Measurements from ENCODE around the gene ZNF783. TPM values are rescaled to one million over a fixed set of nuclear protein-coding genes. Genes with fewer than 3 reads are reported as not detected.

ZNF783 gene
- total and polyA plus RNA-seq, 2 of the 8 experiments (the other 6 are each of a cell fraction or from before 2014, with no cell fraction given), result 7.3 to 8.2 TPM

GRCh38 chr7:149266451-149266850, 4.5 kb downstream of the ZNF783 start:
- no peak for FAIRE-seq
- peaks cover 4% of the 10 kb centered on the region; the same call in 1 of the 2 replicates for H3K23me2 ChIP-seq (ENCODE audit: low read depth, low read length)
- H3K27ac ChIP-seq (ENCODE audit: low read depth, low read length), result no peak overlapping the region
- TF ChIP-seq GTF2F1 (IDR thresholded peaks at IDR 0.05; ENCODE audit: borderline replicate concordance, low read depth, low read length) (no peak), BCL11A (IDR thresholded peaks at IDR 0.05; ENCODE audit: low read depth in 2 of 2, low read length in 2 of 2) (no peak), CBX8 (IDR thresholded peaks at IDR 0.05; ENCODE audit: borderline replicate concordance, low read depth, low read length) (no peak), RFX5 (IDR thresholded peaks at IDR 0.05; ENCODE audit: borderline replicate concordance, low read depth, low read length) (no peak), BACH1 (IDR thresholded peaks at IDR 0.05; ENCODE audit: low read length) (no peak), ZNF274 (IDR thresholded peaks at IDR 0.05; ENCODE audit: borderline replicate concordance, extremely low read depth, low read length) (no peak), CEBPB (IDR thresholded peaks at IDR 0.05; ENCODE audit: low read depth, low read length) (no peak), CHD2 (IDR thresholded peaks at IDR 0.05; ENCODE audit: low read length) (no peak), SP4 (IDR thresholded peaks at IDR 0.05; ENCODE audit: low read length) (no peak), SRF (IDR thresholded peaks at IDR 0.05; ENCODE audit: low read depth, low read length) (no peak), USF2 (IDR thresholded peaks at IDR 0.05; ENCODE audit: low read length) (no peak), GABPA (IDR thresholded peaks at IDR 0.05; ENCODE audit: borderline replicate concordance, insufficient read depth, low read length) (no peak), SIRT6 (IDR thresholded peaks at IDR 0.05; ENCODE audit: low read length) (no peak), CHD1 (IDR thresholded peaks at IDR 0.05; ENCODE audit: low read depth, low read length) (no peak)
- H2BK12ac ChIP-seq (ENCODE audit: low read depth, low read length), result no peak overlapping the region
- H3K9me3 ChIP-seq (ENCODE audit: insufficient read depth in 2 of 2, low read depth in 1 of 2, low read length in 1 of 2), result no peaks in the 10 kb centered on the region
- no peaks in the 10 kb centered on the region for H3K27me3 ChIP-seq (replicated peaks in 1 of 4; ENCODE audit: control insufficient read depth in 3 of 4, extremely low read depth in 1 of 4, insufficient read depth in 3 of 4, low read length in 3 of 4)
- WGBS, 2 experiments (ENCODE audit: extremely low coverage in 1 of 2, insufficient coverage in 1 of 2, insufficient read length in 1 of 2, insufficient replicate concordance in 2 of 2, low coverage in 1 of 2, low lambda C conversion rate in 2 of 2, missing lambda C conversion rate in 1 of 2), result 95% methylated on average over 17 of the region's 21 CpGs; no CpG with 5 or more reads in 1 of the 2 experiments
- no peak overlapping the region for H3K14ac ChIP-seq (ENCODE audit: insufficient read length)
- no peak for DNase-seq (ENCODE audit: low read depth in 1 of 2, low spot score in 2 of 2)
- no peak overlapping the region for H2BK20ac ChIP-seq (ENCODE audit: low read length)
- no peak overlapping the region for H2BK120ac ChIP-seq (replicated peaks; ENCODE audit: low read depth, low read length)
- POLR2A ChIA-PET (ENCODE audit: partially characterized antibody), result interaction anchor here (3.2 kb wide), 1 partner anchor 18 kb away, joined by 12 read pairs; no protein-coding TSS in a partner anchor
- H4K5ac ChIP-seq (ENCODE audit: insufficient read length, low read depth, low read length), result no peak overlapping the region
- H3K18ac ChIP-seq (ENCODE audit: extremely low read depth, low read length), result no peak overlapping the region
- H2AK5ac ChIP-seq (ENCODE audit: low read depth, low read length), result no peak overlapping the region
- H4K20me1 ChIP-seq (replicated peaks in 1 of 2; ENCODE audit: control insufficient read depth in 1 of 2, insufficient read depth in 2 of 2, low read length in 2 of 2), result peaks cover 0 to 2% of the 10 kb centered on the region in 2 experiments
- H2BK5ac ChIP-seq (ENCODE audit: low read depth, low read length), result no peak overlapping the region
- H3K9ac ChIP-seq (replicated peaks in 1 of 4; ENCODE audit: extremely low read depth in 1 of 4, low read depth in 3 of 4, low read length in 3 of 4), result no peak overlapping the region
- H3K79me2 ChIP-seq (ENCODE audit: control insufficient read depth in 1 of 2, insufficient read depth in 2 of 2, low read length in 2 of 2), result no peaks in the 10 kb centered on the region
- no peak overlapping the region for H3K23ac ChIP-seq (ENCODE audit: insufficient read length)
- CTCF ChIA-PET (ENCODE audit: partially characterized antibody), result interaction anchor here (0.6 to 1.2 kb wide), 3 partner anchors 9 to 200 kb away, joined by 3 to 6 read pairs (median 3); no protein-coding TSS in a partner anchor
- peaks cover 2 to 16% (median 8%) of the 10 kb centered on the region in 4 experiments; a peak in 4 of 8 replicates for H3K36me3 ChIP-seq (ENCODE audit: control insufficient read depth in 2 of 4, insufficient read depth in 4 of 4, low read length in 3 of 4)
- no peak overlapping the region for H4K91ac ChIP-seq (replicated peaks; ENCODE audit: insufficient read length, low read length)
- no peaks in the 10 kb centered on the region for H3K79me1 ChIP-seq (ENCODE audit: low read depth, low read length)
- H3K56ac ChIP-seq (replicated peaks; ENCODE audit: insufficient read length, low read depth, low read length), result no peak overlapping the region
- no peak overlapping the region for H3K4me2 ChIP-seq (ENCODE audit: insufficient read depth in 1 of 2, low read depth in 2 of 2, low read length in 2 of 2)
- H3K4ac ChIP-seq (replicated peaks; ENCODE audit: insufficient read length, low read depth, low read length), result no peak overlapping the region
- peaks cover 0 to 3% (median 0%) of the 10 kb centered on the region in 4 experiments; a peak in 1 of 7 replicates for H3K4me1 ChIP-seq (replicated peaks in 1 of 4; ENCODE audit: control insufficient read depth in 3 of 4, insufficient read depth in 4 of 4, low read length in 3 of 4)
- no peak overlapping the region for H3K4me3 ChIP-seq (ENCODE audit: extremely low read depth in 1 of 4, insufficient read depth in 2 of 4, low read depth in 3 of 4, low read length in 4 of 4)
- H4K8ac ChIP-seq (ENCODE audit: extremely low read depth, insufficient read depth, low read length), result no peak overlapping the region
- H2AFZ ChIP-seq (ENCODE audit: low read length), result no peak overlapping the region
- H2BK15ac ChIP-seq (ENCODE audit: low read length), result no peak overlapping the region

Data from H1 (cell line).